K562 (cell line): ENCODE data around the gene SMIM21. TPM values are rescaled to one million over a fixed set of nuclear protein-coding genes. Genes with fewer than 3 reads are reported as not detected.

Source experiments
- ATAC-seq: fragments of 200-7000 bp; cut with Tn5 transposase; 3 replicates; pipeline ENCODE4 v1.9.1; 2020; ENCODE audit warnings: moderate library complexity
- BruUV-seq: library from RNA; stranded (reverse); fragments of 400-500 nt; replicated peaks from 2 replicates; lab custom pipeline; 2021; lab: Mats Ljungman, UMichigan
- CTCF ChIA-PET: fragments of 300-600 bp; formaldehyde crosslinking; extraction: SDS; loops from one replicate; lab custom pipeline; 2021; ENCODE audit warnings: low intra/inter-chr PET ratio; lab: Yijun Ruan, JAX
- POLR2A ChIA-PET: fragments of 300-600, 350-650 bp; sonication (Branson Sonifier 250); formaldehyde crosslinking; extraction: SDS; loops from one replicate; lab custom pipeline; 2021; ENCODE audit warnings: antibody characterized with exemption, inconsistent platforms; lab: Yijun Ruan, JAX
- DNase-seq, 4 experiments: peaks; one replicate each; pipeline versions ENCODE4 v3.0.0 to v3.0.0-alpha.2; 2011 to 2018; ENCODE audit warnings: low spot score in 3 of 4, mixed read lengths in 3 of 4; ENCODE audit errors: extremely low read depth in 1 of 4
- FAIRE-seq: peaks from 2 replicates; lab custom pipeline; 2011; peaks lifted over from hg19 to GRCh38; lab: Jason Lieb, UNC
- H2AFZ ChIP-seq: 2 replicates; pipeline ENCODE4 v1.6.0; 2011; ENCODE audit warnings: low read depth, low read length, control low read depth, inconsistent platforms
- H3K27ac ChIP-seq: fragments of 200-600 bp; 3 replicates; pipeline ENCODE4 v1.8.0; 2011; ENCODE audit warnings: low read depth, mild to moderate bottlenecking, control low read depth, inconsistent platforms, low read length, moderate library complexity, mixed read lengths; ENCODE audit errors: extremely low read depth
- H3K27me3 ChIP-seq, 2 experiments: fragments of 300-600 bp in 1 of 2; 2 replicates in 1 of 2; 3 replicates in 1 of 2; pipeline versions ENCODE4 v1.6.0 to v1.8.0; 2011; ENCODE audit warnings: inconsistent platforms in 2 of 2, low read length in 2 of 2, mild to moderate bottlenecking in 1 of 2, mixed read lengths in 1 of 2, moderate library complexity in 1 of 2; ENCODE audit not compliant: control insufficient read depth in 2 of 2, insufficient read depth in 2 of 2
- H3K36me3 ChIP-seq: fragments of 300-600 bp; 3 replicates; pipeline ENCODE4 v1.8.0; 2011; ENCODE audit warnings: mild to moderate bottlenecking, low read length, inconsistent platforms; ENCODE audit not compliant: control insufficient read depth, insufficient read depth
- H3K4me1 ChIP-seq, 2 experiments: fragments of 200-600 bp in 1 of 2; replicated peaks in 1 of 2; 2 replicates in 1 of 2; 3 replicates in 1 of 2; pipeline versions ENCODE4 v1.5.1 to v1.8.0; 2011; ENCODE audit warnings: inconsistent platforms in 2 of 2, low read length in 2 of 2, mild to moderate bottlenecking in 1 of 2, mixed read lengths in 1 of 2, moderate library complexity in 1 of 2; ENCODE audit not compliant: control insufficient read depth in 2 of 2, insufficient read depth in 2 of 2
- H3K4me2 ChIP-seq: 2 replicates; pipeline ENCODE4 v1.6.1; 2011; ENCODE audit warnings: low read length, control low read depth, inconsistent platforms, mixed read lengths; ENCODE audit not compliant: insufficient read depth
- H3K4me3 ChIP-seq: fragments of 200-600 bp; sonication (generic), shearing (Covaris generic); 2 replicates; pipeline ENCODE4 v1.5.1; 2016; ENCODE audit warnings: control low read depth, inconsistent platforms
- H3K79me2 ChIP-seq: fragments of 200-600 bp; 3 replicates; pipeline ENCODE4 v1.8.0; 2011; ENCODE audit warnings: low read length, inconsistent platforms; ENCODE audit not compliant: control insufficient read depth, insufficient read depth
- H3K9ac ChIP-seq, 2 experiments: 2 replicates each; pipeline versions ENCODE4 v1.6.0 to v1.6.1; 2011; ENCODE audit warnings: low read depth in 2 of 2, low read length in 2 of 2, control low read depth in 1 of 2, inconsistent platforms in 1 of 2, mild to moderate bottlenecking in 1 of 2, mixed read lengths in 1 of 2; ENCODE audit not compliant: insufficient read depth in 1 of 2
- H3K9me1 ChIP-seq: one replicate; pipeline ENCODE4 v1.6.0; 2011; ENCODE audit warnings: inconsistent platforms, mild to moderate bottlenecking, low read length, moderate library complexity; ENCODE audit not compliant: control insufficient read depth, insufficient read depth
- H3K9me3 ChIP-seq: replicated peaks from 2 replicates; pipeline ENCODE4 v1.5.1; 2011; ENCODE audit warnings: low read depth, low read length, inconsistent platforms; ENCODE audit not compliant: control insufficient read depth, insufficient read depth
- H4K20me1 ChIP-seq: replicated peaks from 2 replicates; pipeline ENCODE4 v1.6.1; 2011; ENCODE audit warnings: low read length, inconsistent platforms, mixed read lengths; ENCODE audit not compliant: control insufficient read depth, insufficient read depth
- CBX2 ChIP-seq: fragments of 200-600 bp; sonication (generic); IDR thresholded peaks from one replicate; pipeline ENCODE4 v1.6.1; 2012; ENCODE audit warnings: mild to moderate bottlenecking, low read length, inconsistent platforms; ENCODE audit not compliant: insufficient read depth, poor library complexity, severe bottlenecking
- CCAR2 ChIP-seq: fragments of 200-400 bp; formaldehyde crosslinking; IDR thresholded peaks from 2 replicates; pipeline ENCODE4 v1.6.1; 2017; ENCODE audit warnings: mild to moderate bottlenecking, low read depth, low read length
- DDX20 ChIP-seq: fragments of 450-650 bp; IDR thresholded peaks from 2 replicates; pipeline ENCODE4 v1.6.1; 2016; ENCODE audit warnings: missing genetic modification characterization, low read depth, mild to moderate bottlenecking, missing compliant biosample characterization, moderate library complexity
- DIDO1 ChIP-seq: fragments of 450-650 bp; IDR thresholded peaks from 2 replicates; pipeline ENCODE4 v1.6.1; 2016; ENCODE audit warnings: low read depth, missing biosample characterization, missing genetic modification characterization
- E2F1 ChIP-seq: sonication (generic); formaldehyde crosslinking; IDR thresholded peaks from 2 replicates; pipeline ENCODE4 v1.8.1; 2023; ENCODE audit warnings: mild to moderate bottlenecking, missing genetic modification reagents, moderate library complexity
- MTA3 ChIP-seq: fragments of 450-650 bp; formaldehyde crosslinking; IDR thresholded peaks from 2 replicates; pipeline ENCODE4 v1.6.1; 2017; ENCODE audit warnings: mild to moderate bottlenecking, borderline replicate concordance
- PRMT5 ChIP-seq: sonication (generic); formaldehyde crosslinking; IDR thresholded peaks from 2 replicates; pipeline ENCODE4 v1.5.0; 2020; ENCODE audit warnings: missing genetic modification reagents
- SMC3 ChIP-seq: conservative IDR thresholded peaks from 2 replicates; pipeline ENCODE4 v1.6.1; 2011; ENCODE audit warnings: low read depth, low read length, improper control_type of control experiment; ENCODE audit not compliant: insufficient read depth
- THRA ChIP-seq: fragments of 450-650 bp; IDR thresholded peaks from 2 replicates; pipeline ENCODE4 v1.6.1; 2017; ENCODE audit warnings: mild to moderate bottlenecking, moderate library complexity
- ZNF282 ChIP-seq: sonication (generic); formaldehyde crosslinking; IDR thresholded peaks from 2 replicates; pipeline ENCODE4 v1.8.1; 2023; ENCODE audit warnings: missing genetic modification reagents
- ZNF444 ChIP-seq: fragments of 250-450 bp; sonication (Bioruptor Pico); IDR thresholded peaks from 2 replicates; pipeline ENCODE4 v1.4.0; 2020; ENCODE audit warnings: mild to moderate bottlenecking, moderate library complexity
- ZNF445 ChIP-seq: fragments of 250-450 bp; sonication (Bioruptor Pico); IDR thresholded peaks from 2 replicates; pipeline ENCODE4 v1.4.0; 2020; ENCODE audit warnings: low read depth, mild to moderate bottlenecking, moderate library complexity
- ZNF696 ChIP-seq: fragments of 250-450 bp; sonication (Bioruptor Pico); conservative IDR thresholded peaks from 2 replicates; pipeline ENCODE4 v1.4.0; 2020; ENCODE audit warnings: mild to moderate bottlenecking, moderate library complexity
- WGBS: fragments of 100-300 bp; shearing (Covaris generic); methylation state at CpG from one replicate; pipeline ENCODE4 v1.1.6; 2016; ENCODE audit warnings: low coverage, mixed read lengths; ENCODE audit not compliant: insufficient coverage; ENCODE audit errors: missing lambda C conversion rate; 5-methylcytosine and 5-hydroxymethylcytosine counted together
- in situ Hi-C: fragments of 300-500 bp; cut with MboI; formaldehyde crosslinking; loops from 4 replicates; pipeline ENCODE4 v1.15.0; 2018; ENCODE audit warnings: inconsistent platforms, mixed read lengths
- intact Hi-C: fragments of 100-400 bp; cut with micrococcal nuclease; formaldehyde crosslinking; loops from 2 replicates; pipeline ENCODE4 v1.14.2; 2022
- polyA plus RNA-seq, 8 experiments: library from polyadenylated mRNA; depleted of rRNA in 4 of 8; stranded (reverse) in 5 of 8; unstranded in 3 of 8; fragments of >200 nt; fragmentation: Nextera tagmentation in 2 of 8; fragmentation: Illumina TruSeq in 1 of 8; extraction: Ambion mirVana in 2 of 8; extraction: Trizol in 1 of 8; gene quantifications; 2 replicates each; pipeline versions ENCODE4 v1.2.1 to v1.2.3, GENCODE V29; 2011 to 2014; ENCODE audit warnings: inconsistent platforms in 1 of 8, missing spikeins in 1 of 8
- total RNA-seq, 7 experiments: library from RNA; depleted of rRNA in 6 of 7; stranded (reverse); fragments of >200 nt in 6 of 7; fragmentation: Illumina TruSeq in 2 of 7; extraction: Trizol in 2 of 7; gene quantifications; 2 replicates each; pipeline versions ENCODE4 v1.2.1 to v1.2.3, GENCODE V29; 2011 to 2021; ENCODE audit warnings: low replicate concordance in 1 of 7

SMIM21 gene
- total and polyA plus RNA-seq, 9 of the 15 experiments (the other 6 are each of a cell fraction or from before 2014, with no cell fraction given) = not detected

DNA sequence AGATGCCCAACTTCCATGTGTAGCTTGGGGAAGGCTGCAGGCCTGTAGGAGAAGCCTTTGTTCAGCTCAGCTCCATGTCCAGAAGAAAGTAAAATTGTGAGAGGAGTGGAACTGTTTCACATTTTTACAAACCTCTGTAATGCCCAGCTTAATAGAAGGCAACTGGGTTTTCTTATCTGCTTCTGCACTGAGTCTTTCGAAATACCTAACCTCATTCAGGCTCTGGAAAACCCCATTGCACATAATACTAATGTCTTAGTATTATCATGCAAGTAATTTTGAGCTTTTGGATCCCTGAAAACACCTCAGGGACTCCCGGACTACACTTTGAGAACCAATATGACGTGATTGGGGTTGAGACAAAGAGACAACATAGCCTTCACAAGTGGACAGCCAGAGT lies 5.8 kb downstream of the SMIM21 start:
- Histone ChIP-seq H3K9ac (no peak overlapping the region), H3K4me1 (no peaks in the 10 kb centered on the region)
- no peak for ATAC-seq
- POLR2A ChIA-PET = no interaction called here
- no peak for TF ChIP-seq MTA3
- TF ChIP-seq SMC3 = no peak
- no peak for TF ChIP-seq PRMT5 (CRISPR knock-in tag)
- TF ChIP-seq DDX20 (tag) = no peak
- no peak for TF ChIP-seq CCAR2
- TF ChIP-seq ZNF696 = no peak
- no peak for TF ChIP-seq E2F1 (CRISPR knock-in tag)
- TF ChIP-seq ZNF445 (CRISPR knock-in tag) = no peak
- TF ChIP-seq ZNF282 (CRISPR knock-in tag) = no peak
- no peak for TF ChIP-seq ZNF444 (CRISPR knock-in tag)
- TF ChIP-seq DIDO1 = no peak
- no peak for TF ChIP-seq THRA
- TF ChIP-seq CBX2 = no peak
- TF ChIP-seq, all 486 proteins: peak for 0
- H3K79me2 ChIP-seq = no peaks in the 10 kb centered on the region
- no peaks in the 10 kb centered on the region for H3K27me3 ChIP-seq
- no peak for DNase-seq
- in situ Hi-C loops (no loop called here), intact Hi-C loops (no loop called here)
- H3K36me3 ChIP-seq = no peaks in the 10 kb centered on the region
- no peak overlapping the region for H3K4me3 ChIP-seq
- CTCF ChIA-PET = no interaction called here
- H4K20me1 ChIP-seq = no peaks in the 10 kb centered on the region
- H3K4me2 ChIP-seq = no peak overlapping the region
- H3K9me1 ChIP-seq = no peaks in the 10 kb centered on the region
- H2AFZ ChIP-seq = no peak overlapping the region
- no TSS peak for BruUV-seq
- no peaks in the 10 kb centered on the region for H3K9me3 ChIP-seq
- no peak for FAIRE-seq
- 0% methylated on average over 3 of the region's 3 CpGs for WGBS
- no peak overlapping the region for H3K27ac ChIP-seq
